Astrocyte (in vitro differentiated cells and primary cell): ENCODE data around the gene FHIT. TPM values are rescaled to one million over a fixed set of nuclear protein-coding genes. Genes with fewer than 3 reads are reported as not detected.

Source experiments
- DNase-seq: peaks from one replicate; pipeline ENCODE4 v3.0.0-alpha.2; 2010; ENCODE audit warnings: low read depth
- FAIRE-seq: peaks from 2 replicates; lab custom pipeline; 2011; peaks lifted over from hg19 to GRCh38; lab: Jason Lieb, UNC
- H2AFZ ChIP-seq: 2 replicates; pipeline ENCODE4 v1.6.0; 2012; ENCODE audit warnings: low read depth, low read length, inconsistent platforms
- H3K27ac ChIP-seq: 2 replicates; pipeline ENCODE4 v1.5.1; 2011; ENCODE audit warnings: low read depth, low read length, inconsistent platforms
- H3K27me3 ChIP-seq: 2 replicates; pipeline ENCODE4 v1.6.0; 2011; ENCODE audit warnings: low read length, inconsistent platforms; ENCODE audit not compliant: insufficient read depth
- H3K36me3 ChIP-seq: 2 replicates; pipeline ENCODE4 v1.5.1; 2011; ENCODE audit warnings: low read length, inconsistent platforms; ENCODE audit not compliant: insufficient read depth
- H3K4me1 ChIP-seq: 2 replicates; pipeline ENCODE4 v1.5.1; 2011; ENCODE audit warnings: low read length, inconsistent platforms; ENCODE audit not compliant: insufficient read depth
- H3K4me2 ChIP-seq: 2 replicates; pipeline ENCODE4 v1.6.0; 2012; ENCODE audit warnings: low read length, inconsistent platforms
- H3K4me3 ChIP-seq: 2 replicates; pipeline ENCODE4 v1.5.1; 2011; ENCODE audit warnings: low read depth, mild to moderate bottlenecking, low read length, inconsistent platforms; ENCODE audit not compliant: insufficient read depth
- H3K79me2 ChIP-seq: 2 replicates; pipeline ENCODE4 v1.6.0; 2012; ENCODE audit warnings: mild to moderate bottlenecking, low read length, inconsistent platforms; ENCODE audit not compliant: insufficient read depth
- H3K9ac ChIP-seq: 2 replicates; pipeline ENCODE4 v1.6.0; 2012; ENCODE audit warnings: mild to moderate bottlenecking, low read length, inconsistent platforms
- H3K9me3 ChIP-seq: 2 replicates; pipeline ENCODE4 v1.5.1; 2012; ENCODE audit warnings: low read depth, mild to moderate bottlenecking, low read length, inconsistent platforms; ENCODE audit not compliant: insufficient read depth
- H4K20me1 ChIP-seq: 2 replicates; pipeline ENCODE4 v1.6.0; 2012; ENCODE audit warnings: low read length, inconsistent platforms; ENCODE audit not compliant: insufficient read depth
- H3K27ac Mint-ChIP-seq: one replicate; pipeline ENCODE4 v1.8.0; 2021; ENCODE audit warnings: mild to moderate bottlenecking, mixed read lengths; ENCODE audit not compliant: unreplicated experiment
- H3K27me3 Mint-ChIP-seq: one replicate; pipeline ENCODE4 v1.8.0; 2021; ENCODE audit warnings: low read depth, mixed read lengths; ENCODE audit not compliant: unreplicated experiment
- H3K36me3 Mint-ChIP-seq: one replicate; pipeline ENCODE4 v1.8.0; 2021; ENCODE audit warnings: low read depth, mixed read lengths; ENCODE audit not compliant: unreplicated experiment
- H3K4me1 Mint-ChIP-seq: one replicate; pipeline ENCODE4 v1.8.0; 2021; ENCODE audit warnings: low read depth, mixed read lengths; ENCODE audit not compliant: unreplicated experiment
- H3K4me3 Mint-ChIP-seq: one replicate; pipeline ENCODE4 v1.8.0; 2021; ENCODE audit warnings: mild to moderate bottlenecking, moderate library complexity, mixed read lengths; ENCODE audit not compliant: unreplicated experiment
- H3K9me3 Mint-ChIP-seq: one replicate; pipeline ENCODE4 v1.8.0; 2021; ENCODE audit warnings: mild to moderate bottlenecking, mixed read lengths; ENCODE audit not compliant: unreplicated experiment
- EZH2 ChIP-seq: IDR thresholded peaks from 2 replicates; pipeline ENCODE4 v1.6.1; 2012; ENCODE audit warnings: mild to moderate bottlenecking, low read length, inconsistent platforms; ENCODE audit not compliant: insufficient read depth
- total RNA-seq: library from RNA; stranded (reverse); gene quantifications from 2 replicates; pipeline ENCODE4 v1.2.1, GENCODE V29; 2021
- TF ChIP-seq, protein P1 (sequence below): IDR thresholded peaks from 2 replicates; pipeline ENCODE4 v1.5.1; 2011; ENCODE audit warnings: low read depth, mild to moderate bottlenecking, inconsistent platforms, low read length, moderate library complexity; ENCODE audit not compliant: insufficient read depth

Gene FHIT
- total RNA-seq, 1 donor from 2014 or later = 6.7 TPM

DNA sequence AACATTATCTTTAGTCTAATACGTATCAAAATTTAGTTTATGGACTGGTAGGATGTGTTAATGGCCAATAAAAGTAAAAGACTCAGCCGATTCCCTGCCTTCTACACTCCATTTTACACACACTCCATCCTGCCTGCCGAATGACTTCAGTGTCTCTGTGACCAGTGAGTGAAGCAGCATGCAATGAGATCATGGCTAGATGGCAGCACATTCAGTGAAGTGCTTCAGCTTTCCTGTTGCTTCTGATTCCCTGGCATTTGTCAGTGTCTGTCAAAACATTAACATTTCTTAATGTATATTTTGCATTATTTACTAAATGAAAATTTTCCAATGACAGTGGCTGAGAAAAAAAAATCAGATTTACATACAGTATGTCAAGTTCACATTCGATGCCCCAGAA is 412.0 kb downstream of the FHIT start:
- Mint-ChIP-seq H3K4me3 (no peak overlapping the region), H3K27me3 (no peaks in the 10 kb centered on the region), H3K36me3 (no peaks in the 10 kb centered on the region), H3K27ac (no peak overlapping the region), H3K9me3 (no peaks in the 10 kb centered on the region), H3K4me1 (peaks cover 4% of the 10 kb centered on the region)
- no peaks in the 10 kb centered on the region for H3K79me2 ChIP-seq
- H2AFZ ChIP-seq = no peak overlapping the region
- H4K20me1 ChIP-seq = no peaks in the 10 kb centered on the region
- no peak overlapping the region for H3K9ac ChIP-seq
- no peaks in the 10 kb centered on the region for H3K4me1 ChIP-seq
- no peak overlapping the region for H3K4me2 ChIP-seq
- H3K4me3 ChIP-seq = no peak overlapping the region
- no peaks in the 10 kb centered on the region for H3K27me3 ChIP-seq
- DNase-seq (no peak), FAIRE-seq (no peak)
- H3K27ac ChIP-seq = no peak overlapping the region
- H3K36me3 ChIP-seq = no peaks in the 10 kb centered on the region
- no peaks in the 10 kb centered on the region for H3K9me3 ChIP-seq
- TF ChIP-seq EZH2 = no peak

GRCh38 chr3:60835796-60836195 is 415.5 kb downstream of the FHIT start:
- TF ChIP-seq, protein P1, sequence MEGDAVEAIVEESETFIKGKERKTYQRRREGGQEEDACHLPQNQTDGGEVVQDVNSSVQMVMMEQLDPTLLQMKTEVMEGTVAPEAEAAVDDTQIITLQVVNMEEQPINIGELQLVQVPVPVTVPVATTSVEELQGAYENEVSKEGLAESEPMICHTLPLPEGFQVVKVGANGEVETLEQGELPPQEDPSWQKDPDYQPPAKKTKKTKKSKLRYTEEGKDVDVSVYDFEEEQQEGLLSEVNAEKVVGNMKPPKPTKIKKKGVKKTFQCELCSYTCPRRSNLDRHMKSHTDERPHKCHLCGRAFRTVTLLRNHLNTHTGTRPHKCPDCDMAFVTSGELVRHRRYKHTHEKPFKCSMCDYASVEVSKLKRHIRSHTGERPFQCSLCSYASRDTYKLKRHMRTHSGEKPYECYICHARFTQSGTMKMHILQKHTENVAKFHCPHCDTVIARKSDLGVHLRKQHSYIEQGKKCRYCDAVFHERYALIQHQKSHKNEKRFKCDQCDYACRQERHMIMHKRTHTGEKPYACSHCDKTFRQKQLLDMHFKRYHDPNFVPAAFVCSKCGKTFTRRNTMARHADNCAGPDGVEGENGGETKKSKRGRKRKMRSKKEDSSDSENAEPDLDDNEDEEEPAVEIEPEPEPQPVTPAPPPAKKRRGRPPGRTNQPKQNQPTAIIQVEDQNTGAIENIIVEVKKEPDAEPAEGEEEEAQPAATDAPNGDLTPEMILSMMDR = no peak
- TF ChIP-seq EZH2 = no peak
- H3K4me2 ChIP-seq = no peak overlapping the region
- Mint-ChIP-seq H3K27me3 (no peaks in the 10 kb centered on the region), H3K27ac (no peak overlapping the region), H3K4me1 (no peaks in the 10 kb centered on the region), H3K4me3 (no peak overlapping the region), H3K36me3 (no peaks in the 10 kb centered on the region), H3K9me3 (no peaks in the 10 kb centered on the region)
- no peak overlapping the region for H3K9ac ChIP-seq
- H3K4me1 ChIP-seq = no peaks in the 10 kb centered on the region
- no peaks in the 10 kb centered on the region for H3K9me3 ChIP-seq
- FAIRE-seq = no peak
- no peak for DNase-seq
- H2AFZ ChIP-seq = no peak overlapping the region
- H3K4me3 ChIP-seq = no peak overlapping the region
- no peak overlapping the region for H3K27ac ChIP-seq
- no peaks in the 10 kb centered on the region for H3K27me3 ChIP-seq
- no peaks in the 10 kb centered on the region for H3K36me3 ChIP-seq
- no peaks in the 10 kb centered on the region for H4K20me1 ChIP-seq
- H3K79me2 ChIP-seq = no peaks in the 10 kb centered on the region

GRCh38 chr3:60829058-60829457 is 422.2 kb downstream of the FHIT start:
- Mint-ChIP-seq H3K27ac (no peak overlapping the region), H3K4me3 (no peak overlapping the region)

More at GRCh38 chr3:60829058-60829457, 422.2 kb downstream of the FHIT start:
- Mint-ChIP-seq H3K36me3 (no peaks in the 10 kb centered on the region), H3K4me1 (no peaks in the 10 kb centered on the region), H3K9me3 (no peaks in the 10 kb centered on the region), H3K27me3 (no peaks in the 10 kb centered on the region)
- Histone ChIP-seq H3K9ac (no peak overlapping the region), H3K36me3 (no peaks in the 10 kb centered on the region), H3K4me2 (no peak overlapping the region), H3K27ac (no peak overlapping the region), H3K4me3 (no peak overlapping the region), H2AFZ (no peak overlapping the region), H3K27me3 (no peaks in the 10 kb centered on the region), H3K79me2 (no peaks in the 10 kb centered on the region), H4K20me1 (no peaks in the 10 kb centered on the region), H3K4me1 (no peaks in the 10 kb centered on the region), H3K9me3 (no peaks in the 10 kb centered on the region)
- no peak for FAIRE-seq
- TF ChIP-seq EZH2 = no peak
- TF ChIP-seq, protein P1 = no peak
- DNase-seq = no peak
